Transverse colon (tissue), 4 donors: ENCODE results near the gene NCF4.

ENCODE experiments used
- CTCF ChIP-seq, 5 experiments: fragments of 200-600 bp in 3 of 5; fragments of 450-650 bp in 2 of 5; sonication (generic) in 3 of 5; IDR thresholded peaks; 1 replicate in 2 of 5; 2 replicates in 3 of 5; pipeline ENCODE4 v1.5.1; 2016 to 2017; ENCODE audit warnings: antibody characterized with exemption in 5 of 5, inconsistent platforms in 3 of 5, mild to moderate bottlenecking in 2 of 5, moderate library complexity in 1 of 5
- EP300 ChIP-seq: sonication (generic); formaldehyde crosslinking; IDR thresholded peaks from one replicate; pipeline ENCODE4 v1.6.1; 2017; ENCODE audit warnings: antibody characterized with exemption, low read depth
- POLR2A ChIP-seq: fragments of 450-650 bp; IDR thresholded peaks from one replicate; pipeline ENCODE4 v1.6.1; 2016; ENCODE audit warnings: antibody characterized with exemption, mild to moderate bottlenecking, moderate library complexity
- POLR2AphosphoS5 ChIP-seq, 3 donors: sonication (generic); formaldehyde crosslinking; IDR thresholded peaks; one replicate each; pipeline ENCODE4 v1.6.1; 2016; ENCODE audit warnings: antibody characterized with exemption in 3 of 3

- no peak for TF ChIP-seq CTCF (IDR thresholded peaks at IDR 0.05)
- no peak for TF ChIP-seq EP300
- no peak for TF ChIP-seq POLR2A
- TF ChIP-seq POLR2AphosphoS5 (IDR thresholded peaks at IDR 0.05) = no peak
Observed at GRCh38 chr22:36916034-36916433, 55.2 kb downstream of the NCF4 start.
